Activated B cell treated with CpG ODN at 0.5 μM for 24 hours (primary cell): ENCODE data around the gene FAM120AOS. TPM values are rescaled to one million over a fixed set of nuclear protein-coding genes. Genes with fewer than 3 reads are reported as not detected.

Experiments used
- ATAC-seq: fragments of 200-7000 bp; cut with Tn5 transposase; one replicate; pipeline ENCODE4 v1.10.0; 2021; ENCODE audit warnings: low read depth, mild to moderate bottlenecking, moderate library complexity
- CTCF ChIA-PET: fragments of 350-600 bp; sonication (Branson Sonifier 250); formaldehyde crosslinking; loops from one replicate; lab custom pipeline; 2021; ENCODE audit warnings: antibody characterized with exemption; lab: Charles Lee
- POLR2A ChIA-PET: fragments of 350-600 bp; sonication (Branson Sonifier 250); formaldehyde crosslinking; loops from one replicate; lab custom pipeline; 2021; ENCODE audit warnings: antibody characterized with exemption; lab: Charles Lee
- DNase-seq: peaks from one replicate; pipeline ENCODE4 v3.0.0; 2022
- H3K27ac Mint-ChIP-seq: one replicate; pipeline ENCODE4 v1.8.0; 2020; ENCODE audit warnings: mixed read lengths
- H3K27me3 Mint-ChIP-seq: one replicate; pipeline ENCODE4 v1.8.0; 2021; ENCODE audit warnings: mixed read lengths
- H3K36me3 Mint-ChIP-seq: one replicate; pipeline ENCODE4 v1.8.0; 2021; ENCODE audit warnings: low read depth, mixed read lengths
- H3K4me1 Mint-ChIP-seq: one replicate; pipeline ENCODE4 v1.8.0; 2021; ENCODE audit warnings: mixed read lengths
- H3K4me3 Mint-ChIP-seq: one replicate; pipeline ENCODE4 v1.8.0; 2020; ENCODE audit warnings: mild to moderate bottlenecking, mixed read lengths
- H3K9me3 Mint-ChIP-seq: one replicate; pipeline ENCODE4 v1.8.0; 2020; ENCODE audit warnings: mixed read lengths
- intact Hi-C: fragments of 100-400 bp; cut with micrococcal nuclease; formaldehyde crosslinking; loops from one replicate; pipeline ENCODE4 v1.15.1; 2024
- total RNA-seq: library from RNA; stranded (reverse); gene quantifications from 2 replicates; pipeline ENCODE4 v1.2.3, GENCODE V29; 2022
- TF ChIP-seq, protein P1 (sequence below): fragments of 200-600 bp; IDR thresholded peaks from one replicate; pipeline ENCODE4 v1.8.0; 2022; ENCODE audit warnings: antibody characterized with exemption, mild to moderate bottlenecking

FAM120AOS gene
- total RNA-seq, 1 donor from 2014 or later: 39.0 TPM

DNA sequence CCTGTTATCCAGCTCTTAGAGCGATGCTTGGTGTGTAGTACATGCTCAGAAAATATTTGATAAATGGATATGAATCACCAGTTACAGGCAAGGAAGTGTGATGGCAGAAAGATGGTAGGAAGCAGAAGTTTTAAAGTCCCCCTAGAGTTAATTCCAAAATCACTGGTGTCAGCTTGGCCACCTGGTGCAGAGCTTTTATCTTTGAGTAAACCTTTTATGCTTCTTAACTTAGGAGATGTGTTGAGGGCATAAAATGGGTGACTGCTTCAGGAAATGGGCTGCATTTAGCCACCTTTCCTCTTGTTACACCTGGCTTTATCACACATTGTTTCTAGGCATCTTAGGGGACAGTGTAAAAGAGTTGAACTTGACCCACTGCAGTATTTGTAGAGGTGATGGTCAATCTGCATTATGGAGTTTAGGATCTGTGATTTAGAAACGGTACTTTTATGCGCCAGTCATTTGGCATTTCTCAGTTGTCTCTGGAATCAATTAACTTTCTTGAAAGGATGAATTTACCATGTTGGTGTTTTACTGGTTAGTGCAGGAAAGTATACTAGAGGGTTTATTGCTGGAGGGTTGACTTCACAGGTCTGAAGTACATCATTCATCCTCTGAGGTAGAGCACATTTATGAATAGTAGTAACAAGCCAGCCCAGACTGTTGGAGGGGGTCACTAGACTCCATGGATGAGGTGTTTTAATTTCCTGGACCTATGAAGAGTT lies 7.5 kb upstream of the FAM120AOS start:
- Mint-ChIP-seq H3K4me3 (no peak overlapping the region), H3K9me3 (no peaks in the 10 kb centered on the region), H3K4me1 (peaks cover 84% of the 10 kb centered on the region), H3K27me3 (no peaks in the 10 kb centered on the region), H3K36me3 (peaks cover 12% of the 10 kb centered on the region), H3K27ac (peak overlapping the region; percentile 41)
- TF ChIP-seq, protein P1, sequence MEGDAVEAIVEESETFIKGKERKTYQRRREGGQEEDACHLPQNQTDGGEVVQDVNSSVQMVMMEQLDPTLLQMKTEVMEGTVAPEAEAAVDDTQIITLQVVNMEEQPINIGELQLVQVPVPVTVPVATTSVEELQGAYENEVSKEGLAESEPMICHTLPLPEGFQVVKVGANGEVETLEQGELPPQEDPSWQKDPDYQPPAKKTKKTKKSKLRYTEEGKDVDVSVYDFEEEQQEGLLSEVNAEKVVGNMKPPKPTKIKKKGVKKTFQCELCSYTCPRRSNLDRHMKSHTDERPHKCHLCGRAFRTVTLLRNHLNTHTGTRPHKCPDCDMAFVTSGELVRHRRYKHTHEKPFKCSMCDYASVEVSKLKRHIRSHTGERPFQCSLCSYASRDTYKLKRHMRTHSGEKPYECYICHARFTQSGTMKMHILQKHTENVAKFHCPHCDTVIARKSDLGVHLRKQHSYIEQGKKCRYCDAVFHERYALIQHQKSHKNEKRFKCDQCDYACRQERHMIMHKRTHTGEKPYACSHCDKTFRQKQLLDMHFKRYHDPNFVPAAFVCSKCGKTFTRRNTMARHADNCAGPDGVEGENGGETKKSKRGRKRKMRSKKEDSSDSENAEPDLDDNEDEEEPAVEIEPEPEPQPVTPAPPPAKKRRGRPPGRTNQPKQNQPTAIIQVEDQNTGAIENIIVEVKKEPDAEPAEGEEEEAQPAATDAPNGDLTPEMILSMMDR: no peak
- CTCF ChIA-PET: no interaction called here
- DNase-seq: no peak
- no peak for ATAC-seq
- intact Hi-C loops: no loop called here
- POLR2A ChIA-PET: interaction anchor here (1.4 kb wide), 2 partner anchors 9 to 106 kb away, joined by 3 to 6 read pairs; partner anchors contain the start of gene FAM120A

DNA sequence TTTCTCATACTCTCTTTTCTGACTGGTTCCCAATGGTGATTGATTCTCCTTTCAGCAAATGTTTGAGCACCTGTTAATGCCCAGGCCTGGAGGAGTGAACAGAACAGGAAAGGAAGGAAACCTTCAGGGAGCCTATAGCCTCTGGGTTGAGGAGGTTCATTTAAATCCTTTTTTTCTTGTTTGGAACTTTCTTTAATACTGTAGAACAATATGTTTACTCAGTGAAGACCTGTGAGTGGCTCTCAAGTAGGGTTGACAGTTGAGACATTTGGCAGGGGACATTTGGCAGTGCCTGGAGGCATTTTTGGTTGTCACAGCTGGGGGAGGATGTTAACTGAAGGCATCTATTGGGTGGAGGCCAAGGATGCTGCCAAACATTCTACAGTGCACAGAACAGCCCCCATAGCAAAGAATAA lies 6.1 kb upstream of the FAM120AOS start:
- ATAC-seq (no peak), DNase-seq (no peak)
- CTCF ChIA-PET: no interaction called here
- TF ChIP-seq, protein P1: no peak
- H3K9me3 Mint-ChIP-seq: no peaks in the 10 kb centered on the region
- no peaks in the 10 kb centered on the region for H3K27me3 Mint-ChIP-seq
- peaks cover 12% of the 10 kb centered on the region for H3K36me3 Mint-ChIP-seq
- H3K4me1 Mint-ChIP-seq: peaks cover 82% of the 10 kb centered on the region
- intact Hi-C loops: loop anchor here (10.0 kb wide), 3 partner anchors 325 to 585 kb away; partner anchors contain the start of genes CARD19, NINJ1 and ZNF484
- H3K4me3 Mint-ChIP-seq: no peak overlapping the region
- H3K27ac Mint-ChIP-seq: peak overlapping the region; percentile 20
- POLR2A ChIA-PET: interaction anchor here (1.4 kb wide), 2 partner anchors 8 to 107 kb away, joined by 3 to 6 read pairs; partner anchors contain the start of gene FAM120A

DNA sequence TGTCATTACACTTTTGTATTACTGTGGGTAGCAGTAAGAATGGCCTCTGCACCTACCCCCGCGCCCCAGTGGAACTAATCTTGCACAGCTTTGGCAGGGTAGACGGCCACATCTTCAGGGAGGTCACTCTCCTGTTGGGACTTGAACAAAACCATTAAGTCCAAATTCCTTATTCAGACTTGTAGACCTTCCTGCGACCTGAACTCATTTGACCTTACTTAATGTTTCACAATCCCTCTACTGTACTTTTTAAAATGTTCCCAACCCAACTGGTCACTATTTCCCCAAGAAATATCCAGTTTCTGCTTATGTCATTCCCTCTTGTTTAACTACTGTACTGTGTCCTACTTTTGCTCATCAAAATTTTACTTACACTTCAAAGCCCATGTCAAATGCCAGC lies 5.3 kb upstream of the FAM120AOS start:
- ChIA-PET CTCF (no interaction called here), POLR2A (no interaction called here)
- Mint-ChIP-seq H3K9me3 (no peaks in the 10 kb centered on the region), H3K4me1 (peaks cover 82% of the 10 kb centered on the region), H3K27ac (no peak overlapping the region), H3K36me3 (peaks cover 12% of the 10 kb centered on the region), H3K27me3 (no peaks in the 10 kb centered on the region), H3K4me3 (no peak overlapping the region)
- TF ChIP-seq, protein P1: no peak
- intact Hi-C loops: loop anchor here (10.0 kb wide), 3 partner anchors 324 to 584 kb away; partner anchors contain the start of genes CARD19, NINJ1 and ZNF484
- ATAC-seq: no peak
- DNase-seq: no peak

DNA sequence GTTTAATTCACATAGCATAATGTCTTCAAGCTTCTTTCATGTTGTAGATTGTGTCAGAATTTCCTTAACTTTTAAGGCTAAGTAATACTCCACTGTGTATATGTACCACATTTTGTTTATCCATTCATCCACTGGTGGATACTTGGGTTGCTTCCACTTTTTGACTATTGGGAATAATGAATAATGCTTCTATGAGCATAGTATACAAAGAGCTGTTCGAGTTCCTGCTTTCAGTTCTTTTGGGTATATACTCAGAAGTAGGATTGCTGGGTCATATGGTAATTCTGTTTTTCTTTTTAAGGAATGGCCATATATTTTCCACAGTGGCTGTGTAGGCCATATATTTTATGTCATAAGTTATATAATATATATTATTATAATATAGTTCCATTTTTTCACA lies 3.6 kb upstream of the FAM120AOS start:
- H3K36me3 Mint-ChIP-seq: peaks cover 21% of the 10 kb centered on the region
- CTCF ChIA-PET: interaction anchor here (0.9 kb wide), 1 partner anchor 8 kb away, joined by 4 read pairs; no protein-coding TSS in a partner anchor
- no peak overlapping the region for H3K4me3 Mint-ChIP-seq
- no peaks in the 10 kb centered on the region for H3K27me3 Mint-ChIP-seq
- intact Hi-C loops: loop anchor here (10.0 kb wide), 3 partner anchors 322 to 582 kb away; partner anchors contain the start of genes CARD19, NINJ1 and ZNF484
- H3K4me1 Mint-ChIP-seq: peaks cover 76% of the 10 kb centered on the region
- H3K9me3 Mint-ChIP-seq: no peaks in the 10 kb centered on the region
- DNase-seq (no peak), ATAC-seq (no peak)
- POLR2A ChIA-PET: interaction anchor here (0.6 to 1.7 kb wide), 4 partner anchors 8 to 362 kb away, joined by 3 to 8 read pairs (median 4); no protein-coding TSS in a partner anchor
- TF ChIP-seq, protein P1: no peak
- no peak overlapping the region for H3K27ac Mint-ChIP-seq

DNA sequence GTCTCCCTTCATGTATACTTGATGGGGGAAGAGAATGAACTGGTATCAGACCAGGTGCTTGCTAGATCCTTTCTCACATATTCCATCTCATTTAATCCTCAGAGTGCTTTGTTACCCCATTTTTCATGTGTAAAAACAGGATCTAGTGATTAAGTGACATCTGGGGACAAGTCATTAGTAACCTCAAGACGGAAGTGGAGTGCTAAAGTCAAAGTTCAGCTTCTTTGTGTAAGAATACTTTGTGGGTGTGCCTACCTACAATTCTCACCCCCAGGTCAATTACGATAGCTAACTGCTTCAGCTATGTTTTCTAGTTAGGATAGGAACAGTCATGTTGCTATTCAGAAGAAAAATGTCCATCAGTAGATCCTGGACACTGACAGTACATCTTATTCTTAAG lies 3.1 kb upstream of the FAM120AOS start:
- no peak for DNase-seq
- intact Hi-C loops: loop anchor here (1.0 to 10.0 kb wide), 4 partner anchors 8 to 582 kb away; partner anchors contain the start of genes CARD19, NINJ1 and ZNF484
- ChIA-PET POLR2A (interaction anchor here (1.0 to 1.7 kb wide), 3 partner anchors 8 to 110 kb away, joined by 3 to 8 read pairs (median 3); no protein-coding TSS in a partner anchor), CTCF (interaction anchor here (0.9 kb wide), 1 partner anchor 9 kb away, joined by 4 read pairs; no protein-coding TSS in a partner anchor)
- Mint-ChIP-seq H3K27me3 (no peaks in the 10 kb centered on the region), H3K4me3 (no peak overlapping the region), H3K9me3 (no peaks in the 10 kb centered on the region), H3K27ac (peak overlapping the region; percentile 32), H3K36me3 (peaks cover 21% of the 10 kb centered on the region), H3K4me1 (peaks cover 73% of the 10 kb centered on the region)
- TF ChIP-seq, protein P1: no peak
- no peak for ATAC-seq
